ENCODE data around the gene RIPK4. TPM values are rescaled to one million over a fixed set of nuclear protein-coding genes. Genes with fewer than 3 reads are reported as not detected.
A peak's percentile ranks its signal among the peaks of the same experiment; 100 is the strongest.

Gene RIPK4
- total and polyA plus RNA-seq, 2 of the 13 experiments (the other 11 are each of a cell fraction or from before 2014, with no cell fraction given) = 3.1 to 4.9 TPM

GRCh38 chr21:41715649-41716281 is 51.1 kb downstream of the RIPK4 start (continued):
- TF ChIP-seq, protein P1, sequence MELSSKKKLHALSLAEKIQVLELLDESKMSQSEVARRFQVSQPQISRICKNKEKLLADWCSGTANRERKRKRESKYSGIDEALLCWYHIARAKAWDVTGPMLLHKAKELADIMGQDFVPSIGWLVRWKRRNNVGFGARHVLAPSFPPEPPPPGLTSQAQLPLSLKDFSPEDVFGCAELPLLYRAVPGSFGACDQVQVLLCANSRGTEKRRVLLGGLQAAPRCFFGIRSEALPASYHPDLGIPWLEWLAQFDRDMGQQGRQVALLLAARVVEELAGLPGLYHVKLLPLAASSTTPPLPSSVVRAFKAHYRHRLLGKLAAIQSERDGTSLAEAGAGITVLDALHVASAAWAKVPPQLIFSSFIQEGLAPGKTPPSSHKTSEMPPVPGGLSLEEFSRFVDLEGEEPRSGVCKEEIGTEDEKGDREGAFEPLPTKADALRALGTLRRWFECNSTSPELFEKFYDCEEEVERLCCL (CRISPR knock-in tag; IDR thresholded peaks at IDR 0.05; ENCODE audit: borderline replicate concordance) = no peak
- peak; percentile 38; the same call in 1 of the 2 replicates for TF ChIP-seq ZSCAN9 (CRISPR knock-in tag; IDR thresholded peaks at IDR 0.05; ENCODE audit: borderline replicate concordance)
- TF ChIP-seq TEAD3 (CRISPR knock-in tag; optimal IDR thresholded peaks at IDR 0.05; ENCODE audit: borderline replicate concordance) = peak; percentile 99
- peak; percentile 43; the same call in 1 of the 2 replicates for TF ChIP-seq THAP11 (CRISPR knock-in tag; IDR thresholded peaks at IDR 0.05)
- TF ChIP-seq ZBED4 (CRISPR knock-in tag; IDR thresholded peaks at IDR 0.05; ENCODE audit: borderline replicate concordance) = peak; percentile 60
- peak; percentile 13; the same call in 1 of the 2 replicates for TF ChIP-seq ZBTB21 (CRISPR knock-in tag; IDR thresholded peaks at IDR 0.05)
- TF ChIP-seq ZMYM2 (CRISPR knock-in tag; IDR thresholded peaks at IDR 0.05) = peak; percentile 54; the same call in 1 of the 2 replicates
- peak; percentile 74 for TF ChIP-seq ZNF547 (CRISPR knock-in tag; IDR thresholded peaks at IDR 0.05)
- no peak for TF ChIP-seq ZNF691 (CRISPR knock-in tag; IDR thresholded peaks at IDR 0.05; ENCODE audit: borderline replicate concordance, low read depth)
- TF ChIP-seq, protein P2, sequence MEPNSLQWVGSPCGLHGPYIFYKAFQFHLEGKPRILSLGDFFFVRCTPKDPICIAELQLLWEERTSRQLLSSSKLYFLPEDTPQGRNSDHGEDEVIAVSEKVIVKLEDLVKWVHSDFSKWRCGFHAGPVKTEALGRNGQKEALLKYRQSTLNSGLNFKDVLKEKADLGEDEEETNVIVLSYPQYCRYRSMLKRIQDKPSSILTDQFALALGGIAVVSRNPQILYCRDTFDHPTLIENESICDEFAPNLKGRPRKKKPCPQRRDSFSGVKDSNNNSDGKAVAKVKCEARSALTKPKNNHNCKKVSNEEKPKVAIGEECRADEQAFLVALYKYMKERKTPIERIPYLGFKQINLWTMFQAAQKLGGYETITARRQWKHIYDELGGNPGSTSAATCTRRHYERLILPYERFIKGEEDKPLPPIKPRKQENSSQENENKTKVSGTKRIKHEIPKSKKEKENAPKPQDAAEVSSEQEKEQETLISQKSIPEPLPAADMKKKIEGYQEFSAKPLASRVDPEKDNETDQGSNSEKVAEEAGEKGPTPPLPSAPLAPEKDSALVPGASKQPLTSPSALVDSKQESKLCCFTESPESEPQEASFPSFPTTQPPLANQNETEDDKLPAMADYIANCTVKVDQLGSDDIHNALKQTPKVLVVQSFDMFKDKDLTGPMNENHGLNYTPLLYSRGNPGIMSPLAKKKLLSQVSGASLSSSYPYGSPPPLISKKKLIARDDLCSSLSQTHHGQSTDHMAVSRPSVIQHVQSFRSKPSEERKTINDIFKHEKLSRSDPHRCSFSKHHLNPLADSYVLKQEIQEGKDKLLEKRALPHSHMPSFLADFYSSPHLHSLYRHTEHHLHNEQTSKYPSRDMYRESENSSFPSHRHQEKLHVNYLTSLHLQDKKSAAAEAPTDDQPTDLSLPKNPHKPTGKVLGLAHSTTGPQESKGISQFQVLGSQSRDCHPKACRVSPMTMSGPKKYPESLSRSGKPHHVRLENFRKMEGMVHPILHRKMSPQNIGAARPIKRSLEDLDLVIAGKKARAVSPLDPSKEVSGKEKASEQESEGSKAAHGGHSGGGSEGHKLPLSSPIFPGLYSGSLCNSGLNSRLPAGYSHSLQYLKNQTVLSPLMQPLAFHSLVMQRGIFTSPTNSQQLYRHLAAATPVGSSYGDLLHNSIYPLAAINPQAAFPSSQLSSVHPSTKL (CRISPR knock-in tag; IDR thresholded peaks at IDR 0.05) = peak; percentile 89
- no peak for TF ChIP-seq ZNF780A (CRISPR knock-in tag; IDR thresholded peaks at IDR 0.05)
- peak; percentile 86 for TF ChIP-seq SMAD3 (CRISPR knock-in tag; IDR thresholded peaks at IDR 0.05)
- TF ChIP-seq AHDC1 (CRISPR knock-in tag; IDR thresholded peaks at IDR 0.05; ENCODE audit: borderline replicate concordance) = peak; percentile 78; the same call in 1 of the 2 replicates
